Left renal cortex interstitium (tissue), 4 donors: Measurements from ENCODE around the gene AOC2. TPM values are rescaled to one million over a fixed set of nuclear protein-coding genes. Genes with fewer than 3 reads are reported as not detected.
"Not testable (repeated sequence)": the region's sequence is repeated elsewhere in the genome, so short reads cannot be mapped to it uniquely, and the experiment has no call there.

ENCODE experiments used
- DNase-seq, 4 donors: peaks; one replicate each; pipeline ENCODE4 v3.0.0-alpha.2; 2013; ENCODE audit warnings: low read depth in 4 of 4, low spot score in 2 of 4, missing footprints in 1 of 4
- polyA plus RNA-seq, 4 donors: library from polyadenylated mRNA; unstranded; fragments of 120-200 nt; gene quantifications; one replicate each; pipeline ENCODE4 v1.2.1, GENCODE V29; 2013; ENCODE audit not compliant: insufficient read length in 4 of 4

Gene AOC2
- polyA plus RNA-seq, 4 donors = 0.62 to 1.8 (median 1.4) TPM

DNA sequence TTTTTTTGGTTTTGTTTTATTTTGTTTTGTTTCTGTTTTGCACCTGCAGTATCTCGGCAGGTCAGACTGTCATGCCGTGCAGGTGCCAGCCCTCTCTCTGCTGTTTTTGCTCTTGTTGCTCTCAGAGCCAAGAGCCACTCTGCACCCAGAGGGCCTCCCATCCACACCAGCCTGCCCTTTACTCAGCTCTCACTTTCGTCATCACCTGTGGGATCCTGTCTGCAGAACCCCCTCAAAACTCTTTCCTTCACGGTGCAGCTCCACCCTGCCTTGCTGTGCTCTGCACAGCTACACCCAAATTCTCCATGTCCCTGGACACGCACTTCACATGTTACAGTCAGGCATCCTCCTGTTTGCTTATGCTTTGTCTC is 9.2 kb downstream of the AOC2 start:
- no peak for DNase-seq

DNA sequence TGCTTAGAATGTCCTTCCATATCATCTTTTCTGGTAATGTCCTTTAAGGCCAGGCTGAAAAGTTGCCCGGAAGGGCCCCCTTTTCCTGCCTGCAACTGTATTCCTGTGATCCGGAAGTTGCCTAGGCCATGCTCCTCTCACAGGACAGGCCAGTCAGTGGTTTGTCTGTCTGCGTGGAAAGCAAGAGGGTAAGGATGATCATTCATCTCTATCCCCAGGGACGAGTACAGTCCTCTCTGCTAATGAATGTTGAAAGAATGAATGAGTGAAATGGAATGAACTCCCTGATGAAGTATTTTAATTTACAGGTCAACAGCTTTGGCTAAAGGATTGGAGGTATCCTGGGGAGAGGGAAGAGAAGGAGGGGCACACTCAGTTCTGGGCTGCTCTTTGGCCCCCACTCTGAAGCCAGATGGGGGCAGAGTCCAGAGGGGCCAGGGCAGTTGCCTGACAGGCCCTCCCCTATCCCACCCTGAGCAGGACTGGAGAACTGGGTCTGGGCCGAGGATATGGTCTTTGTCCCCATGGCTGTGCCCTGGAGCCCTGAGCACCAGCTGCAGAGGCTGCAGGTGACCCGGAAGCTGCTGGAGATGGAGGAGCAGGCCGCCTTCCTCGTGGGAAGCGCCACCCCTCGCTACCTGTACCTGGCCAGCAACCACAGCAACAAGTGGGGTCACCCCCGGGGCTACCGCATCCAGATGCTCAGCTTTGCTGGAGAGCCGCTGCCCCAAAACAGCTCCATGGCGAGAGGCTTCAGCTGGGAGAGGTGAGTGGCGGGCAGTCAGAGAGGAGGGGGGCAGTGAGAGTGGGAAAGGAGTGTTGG is 9.8 kb downstream of the AOC2 start:
- DNase-seq = no peak

DNA sequence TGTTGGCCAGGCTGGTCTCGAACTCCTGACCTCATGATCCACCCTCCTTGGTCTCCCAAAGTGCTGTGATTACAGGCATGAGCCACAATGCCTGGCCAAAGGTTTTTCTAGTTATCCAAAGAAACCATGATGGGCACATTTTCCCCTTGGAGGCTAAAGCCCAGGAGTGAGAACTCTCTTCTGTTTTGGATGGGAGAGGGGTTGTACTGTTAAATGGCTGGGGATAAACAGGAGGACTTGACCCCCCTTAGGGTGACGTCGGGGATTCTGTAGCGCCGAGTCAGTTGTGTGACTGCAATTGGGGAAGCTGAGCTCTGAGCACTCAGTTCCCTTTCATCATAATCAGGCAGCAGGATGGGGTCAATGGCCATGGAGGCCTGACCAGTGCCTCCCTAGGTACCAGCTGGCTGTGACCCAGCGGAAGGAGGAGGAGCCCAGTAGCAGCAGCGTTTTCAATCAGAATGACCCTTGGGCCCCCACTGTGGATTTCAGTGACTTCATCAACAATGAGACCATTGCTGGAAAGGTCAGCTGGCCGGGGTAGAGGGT is 10.7 kb downstream of the AOC2 start:
- no peak for DNase-seq

DNA sequence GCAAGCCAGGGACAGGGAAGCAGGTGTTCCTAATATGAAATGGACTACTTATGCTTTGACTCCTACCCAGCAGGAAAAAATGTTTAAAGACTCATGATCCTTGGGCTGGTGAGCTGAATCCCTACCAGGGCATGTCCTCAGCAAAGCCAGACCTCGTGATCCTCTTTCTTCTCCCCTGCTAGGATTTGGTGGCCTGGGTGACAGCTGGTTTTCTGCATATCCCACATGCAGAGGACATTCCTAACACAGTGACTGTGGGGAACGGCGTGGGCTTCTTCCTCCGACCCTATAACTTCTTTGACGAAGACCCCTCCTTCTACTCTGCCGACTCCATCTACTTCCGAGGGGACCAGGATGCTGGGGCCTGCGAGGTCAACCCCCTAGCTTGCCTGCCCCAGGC is 11.7 kb downstream of the AOC2 start:
- DNase-seq = not testable (repeated sequence)

DNA sequence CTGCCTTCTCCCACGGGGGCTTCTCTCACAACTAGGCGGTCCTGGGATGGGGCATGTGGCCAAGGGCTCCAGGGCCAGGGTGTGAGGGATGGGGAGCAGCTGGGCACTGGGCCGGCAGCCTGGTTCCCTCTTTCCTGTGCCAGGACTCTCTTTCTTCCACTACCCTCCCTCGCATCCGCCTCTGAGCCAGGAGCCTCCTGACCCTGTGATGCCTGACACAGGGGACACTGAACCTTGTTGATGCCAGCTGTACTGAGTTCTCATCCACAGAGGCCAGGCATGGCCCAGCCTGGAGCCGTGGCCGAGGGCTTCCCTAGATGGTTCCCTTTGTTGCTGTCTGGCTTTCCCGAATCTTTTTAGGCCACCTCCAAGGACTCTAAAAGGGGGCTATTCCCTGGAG is 12.1 kb downstream of the AOC2 start:
- not testable (repeated sequence) for DNase-seq

DNA sequence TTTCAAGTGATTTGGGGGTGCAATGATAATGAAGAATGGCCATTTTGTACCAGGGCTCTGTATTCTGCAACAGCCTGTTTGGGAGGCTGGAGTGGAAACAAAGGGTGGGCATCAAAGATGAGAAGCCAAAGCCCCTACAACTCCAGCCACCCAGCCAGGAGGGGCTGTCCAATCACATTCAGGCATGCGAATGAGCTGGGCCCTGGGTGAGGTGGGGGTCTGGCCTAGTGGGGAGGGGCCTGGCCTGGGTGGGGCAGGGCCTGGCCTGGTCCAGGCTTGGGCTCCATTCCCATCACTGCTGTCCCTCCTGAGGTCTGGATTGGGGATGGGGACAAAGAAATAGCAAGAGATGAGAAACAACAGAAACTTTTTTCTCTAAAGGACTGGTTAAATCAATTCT is 13.0 kb downstream of the AOC2 start:
- DNase-seq = no peak

DNA sequence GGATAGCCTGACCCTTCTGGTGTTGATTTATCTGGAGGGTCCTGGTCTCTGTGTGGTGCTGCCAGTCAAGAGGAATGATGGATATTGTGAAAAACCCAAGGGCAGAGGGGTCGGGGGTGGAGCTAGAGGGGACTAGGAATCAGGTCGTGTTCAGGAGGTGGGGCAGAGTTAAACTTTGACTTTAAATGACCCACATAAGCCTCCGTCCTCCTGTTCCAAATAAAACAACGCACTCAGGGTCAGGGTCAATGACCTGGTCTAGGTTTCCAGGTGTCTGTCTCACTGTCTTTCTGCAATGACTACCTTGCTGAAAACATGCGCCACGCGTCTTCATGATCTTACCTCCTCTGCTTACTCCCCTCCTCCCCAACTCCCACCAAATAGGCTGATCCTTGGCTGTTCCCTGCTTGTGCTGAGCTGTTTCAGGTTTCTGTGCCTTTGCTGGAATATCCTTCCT is 21.3 kb downstream of the AOC2 start:
- no peak for DNase-seq

DNA sequence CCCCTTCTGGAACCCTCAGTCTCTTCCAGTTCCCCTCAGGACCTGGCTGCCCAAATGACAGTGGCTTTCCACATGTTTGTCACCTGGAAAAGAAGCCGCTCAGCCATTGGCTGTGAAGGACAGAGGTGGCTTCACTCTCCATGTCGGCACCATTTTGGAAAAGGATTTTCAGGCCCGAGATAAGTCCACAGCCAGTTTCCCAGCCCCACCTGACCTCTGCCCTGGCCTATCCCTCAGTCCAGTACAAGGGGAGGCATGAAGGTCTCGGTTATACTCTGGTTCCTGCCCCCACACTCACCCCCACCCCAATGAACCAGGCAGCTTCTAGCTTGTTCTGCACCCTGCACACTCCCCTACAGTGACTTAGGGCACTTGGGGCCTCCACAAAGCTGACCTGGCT is 21.8 kb downstream of the AOC2 start:
- no peak for DNase-seq

DNA sequence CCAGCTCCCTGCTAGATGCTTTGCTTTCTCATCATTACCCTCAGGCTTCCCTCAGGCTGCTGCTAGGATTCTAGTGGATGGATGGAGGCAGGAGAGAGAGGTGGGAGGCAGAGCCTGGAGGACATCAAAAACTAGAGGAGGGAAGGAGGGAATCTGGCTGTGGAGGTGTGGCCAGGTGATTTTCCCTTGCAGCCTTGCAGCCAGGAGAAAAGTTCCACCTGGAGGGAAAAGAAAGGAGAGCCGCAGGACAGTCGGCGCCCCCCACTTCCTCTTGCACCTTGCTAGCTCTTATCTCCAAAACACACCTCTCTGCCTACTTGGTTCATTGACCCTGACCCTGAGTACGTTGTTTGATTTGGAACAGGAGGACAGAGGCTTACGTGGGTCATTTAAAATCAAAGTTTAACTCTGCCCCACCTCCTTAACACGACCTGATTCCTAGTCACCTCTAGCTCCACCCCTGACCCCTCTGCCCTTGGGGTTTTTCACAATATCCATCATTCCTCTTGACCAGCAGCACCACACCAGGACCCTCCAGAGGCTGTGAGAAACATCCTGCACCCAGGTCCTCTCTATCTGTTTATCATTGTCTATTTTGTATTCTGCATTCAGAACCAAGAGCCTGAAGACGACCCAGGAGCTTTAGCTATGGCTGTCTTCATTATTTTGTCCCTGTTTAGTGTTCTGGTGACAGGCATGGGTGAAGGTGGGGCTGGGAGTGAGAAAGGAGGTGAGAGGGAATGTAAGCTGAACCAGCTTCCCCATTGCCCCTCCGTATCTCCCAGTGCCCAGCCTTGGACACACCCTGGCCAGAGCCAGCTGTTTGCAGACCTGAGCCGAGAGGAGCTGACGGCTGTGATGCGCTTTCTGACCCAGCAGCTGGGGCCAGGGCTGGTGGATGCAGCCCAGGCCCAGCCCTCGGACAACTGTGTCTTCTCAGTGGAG is 22.5 kb downstream of the AOC2 start:
- no peak for DNase-seq

DNA sequence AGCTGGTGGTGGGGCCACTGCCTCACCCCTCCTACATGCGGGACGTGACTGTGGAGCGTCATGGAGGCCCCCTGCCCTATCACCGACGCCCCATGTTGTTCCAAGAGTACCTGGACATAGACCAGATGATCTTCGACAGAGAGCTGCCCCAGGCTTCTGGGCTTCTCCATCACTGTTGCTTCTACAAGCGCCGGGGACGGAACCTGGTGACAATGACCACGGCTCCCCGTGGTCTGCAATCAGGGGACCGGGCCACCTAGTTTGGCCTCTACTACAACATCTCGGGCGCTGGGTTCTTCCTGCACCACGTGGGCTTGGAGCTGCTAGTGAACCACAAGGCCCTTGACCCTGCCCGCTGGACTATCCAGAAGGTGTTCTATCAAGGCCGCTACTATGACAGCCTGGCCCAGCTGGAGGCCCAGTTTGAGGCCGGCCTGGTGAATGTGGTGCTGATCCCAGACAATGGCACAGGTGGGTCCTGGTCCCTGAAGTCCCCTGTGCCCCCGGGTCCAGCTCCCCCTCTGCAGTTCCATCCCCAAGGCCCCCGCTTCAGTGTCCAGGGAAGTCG is 23.4 kb downstream of the AOC2 start:
- DNase-seq = not testable (repeated sequence)

DNA sequence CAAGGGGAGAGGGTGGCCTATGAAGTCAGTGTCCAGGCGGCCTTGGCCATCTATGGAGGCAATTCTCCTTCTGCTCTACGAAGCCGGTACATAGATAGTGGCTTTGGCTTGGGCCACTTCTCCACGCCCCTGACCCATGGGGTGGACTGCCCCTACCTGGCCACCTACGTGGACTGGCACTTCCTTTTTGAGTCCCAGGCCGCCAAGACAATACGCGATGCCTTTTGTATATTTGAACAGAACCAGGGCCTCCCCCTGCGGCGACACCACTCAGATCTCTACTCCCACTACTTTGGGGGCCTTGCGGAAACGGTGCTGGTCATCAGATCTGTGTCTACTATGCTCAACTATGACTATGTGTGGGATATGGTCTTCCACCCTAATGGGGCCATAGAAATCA is 24.0 kb downstream of the AOC2 start:
- no peak for DNase-seq

DNA sequence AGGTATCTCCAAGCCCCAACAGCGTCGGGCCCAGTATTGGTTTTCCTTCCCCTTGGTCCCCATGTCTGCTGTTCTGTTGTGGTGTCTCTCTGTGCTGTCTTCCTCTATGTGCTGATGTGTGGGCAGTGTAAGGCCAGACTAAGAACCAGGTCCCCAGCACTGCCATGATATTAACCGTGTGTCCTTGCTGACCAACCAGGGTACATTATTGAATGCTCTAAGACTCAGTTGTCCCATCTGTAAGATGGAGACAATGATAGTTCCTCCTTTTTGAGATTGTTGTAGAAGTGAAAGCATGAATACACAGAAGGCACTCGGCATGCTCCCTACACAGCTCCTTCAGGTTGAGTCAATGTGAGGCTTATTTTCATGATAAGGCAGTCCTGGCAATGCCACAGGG is 27.3 kb downstream of the AOC2 start:
- no peak for DNase-seq

DNA sequence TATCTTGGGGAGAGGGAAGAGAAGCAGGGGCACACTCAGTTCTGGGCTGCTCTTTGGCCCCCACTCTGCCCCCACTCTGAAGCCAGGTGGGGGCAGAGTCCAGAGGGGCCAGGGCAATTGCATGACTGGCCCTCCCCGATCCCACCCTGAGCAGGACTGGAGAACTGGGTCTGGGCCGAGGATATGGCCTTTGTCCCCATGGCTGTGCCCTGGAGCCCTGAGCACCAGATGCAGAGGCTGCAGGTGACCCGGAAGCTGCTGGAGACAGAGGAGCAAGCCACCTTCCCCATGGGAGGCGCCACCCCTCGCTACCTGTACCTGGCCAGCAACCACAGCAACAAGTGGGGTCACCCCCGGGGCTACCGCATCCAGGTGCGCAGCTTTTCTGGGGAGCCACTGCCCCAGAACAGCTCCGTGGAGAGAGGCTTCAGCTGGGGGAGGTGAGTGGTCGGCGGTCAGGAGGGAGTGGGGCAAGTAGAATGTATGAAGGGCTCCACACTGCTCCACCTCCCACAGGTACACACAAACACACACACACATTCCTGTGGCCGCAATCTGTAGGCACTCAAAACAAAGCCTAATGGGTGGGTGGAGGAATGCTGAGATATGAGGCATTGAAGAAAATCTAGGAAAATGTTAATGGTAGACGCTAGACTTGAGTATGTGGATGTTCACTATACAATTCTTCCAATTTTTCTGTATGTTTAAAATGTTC is 28.0 kb downstream of the AOC2 start:
- no peak for DNase-seq

DNA sequence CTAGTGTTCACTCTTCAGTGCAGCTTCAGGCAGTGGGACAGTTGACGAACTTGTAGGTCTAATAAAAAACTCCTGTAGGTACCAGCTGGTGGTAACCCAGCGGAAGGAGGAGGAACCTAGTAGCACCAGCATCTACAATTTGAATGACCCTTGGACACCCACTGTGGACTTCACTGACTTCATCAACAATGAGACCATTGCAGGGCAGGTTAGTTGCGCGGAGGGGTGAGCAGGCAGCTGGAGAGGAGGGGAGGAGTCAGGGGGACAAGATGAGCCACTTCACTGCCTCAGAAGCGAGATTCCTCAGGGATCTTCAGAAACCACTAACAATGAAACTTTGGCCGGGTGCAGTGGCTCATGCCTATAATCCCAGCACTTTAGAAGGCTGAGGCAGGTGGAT is 28.9 kb downstream of the AOC2 start:
- no peak for DNase-seq

DNA sequence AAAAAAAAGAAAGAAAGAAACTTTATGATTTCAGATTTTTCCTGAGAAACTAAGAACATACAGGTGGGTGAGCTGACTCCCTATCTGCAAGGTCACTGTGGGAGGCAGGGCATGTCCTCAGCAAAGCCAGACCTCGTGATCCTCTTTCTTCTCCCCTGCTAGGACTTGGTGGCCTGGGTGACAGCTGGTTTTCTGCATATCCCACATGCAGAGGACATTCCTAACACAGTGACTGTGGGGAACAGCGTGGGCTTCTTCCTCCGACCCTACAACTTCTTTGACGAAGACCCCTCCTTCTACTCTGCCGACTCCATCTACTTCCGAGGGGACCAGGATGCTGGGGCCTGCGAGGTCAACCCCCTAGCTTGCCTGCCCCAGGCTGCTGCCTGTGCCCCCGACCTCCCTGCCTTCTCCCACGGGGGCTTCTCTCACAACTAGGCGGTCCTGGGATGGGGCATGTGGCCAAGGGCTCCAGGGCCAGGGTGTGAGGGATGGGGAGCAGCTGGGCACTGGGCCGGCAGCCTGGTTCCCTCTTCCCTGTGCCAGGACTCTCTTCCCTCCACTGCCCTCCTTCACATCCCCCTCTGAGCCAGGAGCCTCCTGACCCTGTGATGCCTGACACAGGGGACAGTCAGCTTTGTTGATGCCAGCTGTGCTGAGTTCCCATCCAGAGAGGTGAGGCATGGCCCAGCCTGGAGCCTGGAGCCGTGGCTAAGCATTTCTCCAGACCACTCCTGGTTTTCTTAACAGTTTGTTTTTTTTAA is 29.7 kb downstream of the AOC2 start:
- DNase-seq = not testable (repeated sequence)

DNA sequence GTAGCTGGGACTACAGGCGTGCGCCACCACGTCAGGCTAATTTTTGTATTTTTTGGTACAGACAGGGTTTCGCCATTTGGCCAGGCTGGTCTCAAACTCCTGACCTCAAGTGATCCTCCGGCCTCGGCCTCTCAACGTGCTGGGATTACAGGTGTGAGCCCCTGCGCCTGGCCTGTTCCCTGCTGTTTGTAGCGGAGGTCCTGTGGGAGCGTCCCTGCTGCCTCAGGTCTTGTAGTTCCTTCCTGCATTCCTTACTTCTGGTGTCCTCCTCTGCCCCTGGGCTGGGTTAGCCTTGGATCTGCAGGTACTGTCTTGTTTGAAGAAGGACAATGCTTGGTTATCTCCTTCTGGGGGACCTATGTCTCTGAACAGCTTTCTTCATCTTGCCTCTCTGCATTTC is 32.7 kb downstream of the AOC2 start:
- DNase-seq = no peak

DNA sequence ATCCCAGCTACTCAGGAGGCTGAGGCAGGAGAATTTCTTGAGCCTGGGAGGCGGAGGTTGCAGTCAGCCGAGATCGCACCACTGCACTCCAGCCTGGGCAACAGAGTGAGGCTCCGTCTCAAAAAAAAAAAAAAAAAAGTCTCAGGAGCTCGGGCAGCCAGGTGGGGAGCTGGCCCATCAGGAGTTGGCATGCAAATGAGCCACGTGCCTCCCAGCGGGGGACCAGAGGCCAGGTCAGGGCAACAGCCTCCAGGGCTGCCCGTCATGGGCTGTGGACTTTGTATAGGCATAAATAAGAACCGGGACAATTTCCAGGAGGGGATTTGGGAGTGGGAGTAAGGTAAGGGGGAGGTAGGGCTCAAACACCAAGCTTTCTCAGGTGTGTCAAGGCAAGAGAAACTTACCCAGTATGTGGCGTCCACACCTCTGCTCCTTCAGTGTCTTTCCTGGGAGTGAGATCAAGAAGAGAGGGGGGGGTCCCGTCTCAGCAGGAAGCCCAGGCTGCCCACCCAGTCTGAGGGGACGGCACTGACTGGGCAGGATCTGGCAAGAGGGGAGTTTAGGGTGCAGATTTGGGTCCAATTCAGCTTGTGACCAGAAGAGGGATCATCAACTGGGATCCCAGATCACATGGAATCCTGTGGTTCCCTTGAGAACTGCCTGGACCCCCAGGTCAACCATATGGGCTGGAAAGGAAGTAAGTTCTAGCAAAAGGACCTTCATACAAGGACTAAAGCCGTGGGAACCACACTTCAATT is 33.9 kb downstream of the AOC2 start:
- no peak for DNase-seq

DNA sequence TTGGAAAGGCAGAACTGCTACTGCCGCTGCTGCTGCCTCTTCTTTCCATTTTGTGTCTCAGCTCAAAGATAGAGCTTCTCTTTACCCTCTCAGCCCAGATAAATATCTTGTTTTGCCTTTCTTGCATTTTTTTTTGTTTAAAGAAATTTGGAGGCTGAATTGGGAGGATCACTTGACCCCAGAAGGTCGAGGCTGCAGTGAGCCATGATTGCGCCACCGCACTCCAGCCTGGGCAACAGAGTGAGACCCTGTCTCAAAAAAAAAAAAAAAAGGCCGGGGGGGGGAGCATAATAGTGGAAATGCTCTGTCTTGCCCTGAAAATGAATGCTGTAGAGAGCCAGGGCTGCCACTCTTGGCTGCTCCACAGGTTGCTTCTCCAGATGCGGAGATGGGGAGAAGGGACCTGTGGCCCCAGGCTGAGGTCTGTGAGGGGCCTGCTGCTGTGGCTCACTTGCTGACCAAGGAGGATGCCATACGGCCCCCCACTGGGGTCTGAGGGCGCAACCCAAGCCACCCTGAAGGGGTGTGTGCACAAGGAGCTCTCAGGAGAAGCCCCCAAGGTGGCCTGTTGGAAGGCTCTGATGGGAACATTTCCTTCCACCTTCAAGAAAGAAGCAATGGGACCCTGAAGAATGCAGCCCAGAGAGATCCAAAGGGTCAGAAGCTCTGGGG is 34.7 kb downstream of the AOC2 start:
- no peak for DNase-seq
